DND-41 (cell line): ENCODE measurements around the gene SLC41A3.

Experiments
- ATAC-seq: fragments of 200-7000 bp; cut with Tn5 transposase; 3 replicates; pipeline ENCODE4 v1.9.1; 2021; ENCODE audit warnings: low read depth; ENCODE audit not compliant: insufficient read depth
- DNase-seq: peaks from one replicate; pipeline ENCODE4 v3.0.0-alpha.2; 2020
- H2AFZ ChIP-seq: 2 replicates; pipeline ENCODE4 v1.6.0; 2012; ENCODE audit warnings: low read depth, low read length
- H3K27ac ChIP-seq: 2 replicates; pipeline ENCODE4 v1.5.1; 2012; ENCODE audit warnings: low read length, inconsistent platforms
- H3K27me3 ChIP-seq: fragments of 200-600 bp; sonication (generic); 2 replicates; pipeline ENCODE4 v1.6.0; 2012; ENCODE audit warnings: low read length, mild to moderate bottlenecking, inconsistent platforms; ENCODE audit not compliant: insufficient read depth, poor library complexity
- H3K36me3 ChIP-seq: 2 replicates; pipeline ENCODE4 v1.5.1; 2012; ENCODE audit warnings: low read length, inconsistent platforms; ENCODE audit not compliant: insufficient read depth
- H3K4me1 ChIP-seq: 2 replicates; pipeline ENCODE4 v1.5.1; 2012; ENCODE audit warnings: mild to moderate bottlenecking, low read length; ENCODE audit not compliant: insufficient read depth
- H3K4me2 ChIP-seq: 2 replicates; pipeline ENCODE4 v1.6.0; 2012; ENCODE audit warnings: mild to moderate bottlenecking, moderate library complexity, low read length, inconsistent platforms; ENCODE audit not compliant: insufficient read depth
- H3K4me3 ChIP-seq, 2 experiments: fragments of 200-600 bp in 1 of 2; shearing (Covaris generic) in 1 of 2; 2 replicates each; pipeline ENCODE4 v1.5.1; 2012 to 2016; ENCODE audit warnings: inconsistent platforms in 2 of 2, low read length in 2 of 2, mild to moderate bottlenecking in 2 of 2, low read depth in 1 of 2, moderate library complexity in 1 of 2
- H3K79me2 ChIP-seq: 2 replicates; pipeline ENCODE4 v1.6.0; 2012; ENCODE audit warnings: low read length, inconsistent platforms; ENCODE audit not compliant: insufficient read depth
- H3K9ac ChIP-seq: 2 replicates; pipeline ENCODE4 v1.6.0; 2012; ENCODE audit warnings: low read depth, mild to moderate bottlenecking, inconsistent platforms, low read length, moderate library complexity
- H3K9me3 ChIP-seq: 2 replicates; pipeline ENCODE4 v1.5.1; 2012; ENCODE audit warnings: low read length, moderate library complexity, mild to moderate bottlenecking, inconsistent platforms; ENCODE audit not compliant: insufficient read depth, severe bottlenecking
- H4K20me1 ChIP-seq: 2 replicates; pipeline ENCODE4 v1.6.0; 2012; ENCODE audit warnings: low read length; ENCODE audit not compliant: insufficient read depth
- CTCF ChIP-seq: IDR thresholded peaks from 2 replicates; pipeline ENCODE4 v1.5.1; 2012; ENCODE audit warnings: borderline replicate concordance, low read length, moderate library complexity, mild to moderate bottlenecking; ENCODE audit not compliant: poor library complexity, severe bottlenecking; ENCODE audit errors: extremely low read depth
- EZH2 ChIP-seq: IDR thresholded peaks from 3 replicates; pipeline ENCODE4 v1.6.1; 2012; ENCODE audit warnings: borderline replicate concordance, low read depth, mild to moderate bottlenecking, moderate library complexity, low read length, inconsistent platforms; ENCODE audit not compliant: severe bottlenecking

The SLC41A3 gene

GRCh38 chr3:126057501-126057819 is 26.5 kb downstream of the SLC41A3 start:
- Histone ChIP-seq H3K27ac (no peak overlapping the region), H3K9me3 (no peaks in the 10 kb centered on the region), H2AFZ (no peak overlapping the region), H3K4me3 (no peak overlapping the region), H3K4me2 (no peak overlapping the region), H4K20me1 (no peaks in the 10 kb centered on the region), H3K27me3 (no peaks in the 10 kb centered on the region), H3K9ac (no peak overlapping the region), H3K79me2 (no peaks in the 10 kb centered on the region), H3K36me3 (no peaks in the 10 kb centered on the region), H3K4me1 (no peaks in the 10 kb centered on the region)
- TF ChIP-seq CTCF (no peak), EZH2 (no peak)
- no peak for DNase-seq
- no peak for ATAC-seq

- Histone ChIP-seq H3K79me2 (no peaks in the 10 kb centered on the region), H3K9me3 (no peaks in the 10 kb centered on the region), H3K27ac (no peak overlapping the region), H3K36me3 (no peaks in the 10 kb centered on the region), H3K9ac (no peak overlapping the region), H3K4me2 (no peak overlapping the region), H4K20me1 (no peaks in the 10 kb centered on the region), H3K27me3 (no peaks in the 10 kb centered on the region), H3K4me3 (no peak overlapping the region), H2AFZ (no peak overlapping the region), H3K4me1 (no peaks in the 10 kb centered on the region)
- no peak for ATAC-seq
- no peak for TF ChIP-seq EZH2
- TF ChIP-seq CTCF: no peak
- DNase-seq: no peak
These were observed 27.0 kb downstream of the SLC41A3 start for GRCh38 chr3:126056681-126057500.

DNA sequence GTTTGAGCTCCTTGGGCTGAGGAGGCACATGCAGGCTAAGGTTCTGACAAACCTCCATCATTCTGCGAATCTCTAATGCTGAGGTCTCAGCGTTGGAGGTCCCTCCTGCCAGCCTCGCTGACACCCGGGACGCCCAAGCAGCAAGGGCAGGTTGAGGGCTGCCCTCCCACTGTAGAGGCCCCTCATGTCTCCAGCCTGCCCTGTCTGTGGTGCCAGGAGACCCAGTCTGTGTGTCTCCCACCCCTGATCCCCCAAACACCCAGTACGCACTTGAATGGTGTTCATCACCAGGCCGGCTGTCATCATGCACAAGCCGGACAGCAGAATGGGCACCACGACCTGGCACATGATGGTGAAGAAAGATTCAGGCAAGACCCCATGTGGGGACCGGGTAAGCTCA is 27.8 kb downstream of the SLC41A3 start:
- H3K79me2 ChIP-seq: no peaks in the 10 kb centered on the region
- H3K9ac ChIP-seq: no peak overlapping the region
- H4K20me1 ChIP-seq: no peaks in the 10 kb centered on the region
- TF ChIP-seq EZH2: no peak
- TF ChIP-seq CTCF: no peak
- H2AFZ ChIP-seq: no peak overlapping the region
- no peaks in the 10 kb centered on the region for H3K4me1 ChIP-seq
- H3K4me3 ChIP-seq: no peak overlapping the region
- no peaks in the 10 kb centered on the region for H3K36me3 ChIP-seq
- DNase-seq (no peak), ATAC-seq (no peak)
- no peak overlapping the region for H3K4me2 ChIP-seq
- H3K9me3 ChIP-seq: no peaks in the 10 kb centered on the region
- H3K27ac ChIP-seq: no peak overlapping the region
- H3K27me3 ChIP-seq: no peaks in the 10 kb centered on the region
